ENCODE data around the gene SWAP70.
A peak's percentile ranks its signal among the peaks of the same experiment; 100 is the strongest.

Gene SWAP70

DNA sequence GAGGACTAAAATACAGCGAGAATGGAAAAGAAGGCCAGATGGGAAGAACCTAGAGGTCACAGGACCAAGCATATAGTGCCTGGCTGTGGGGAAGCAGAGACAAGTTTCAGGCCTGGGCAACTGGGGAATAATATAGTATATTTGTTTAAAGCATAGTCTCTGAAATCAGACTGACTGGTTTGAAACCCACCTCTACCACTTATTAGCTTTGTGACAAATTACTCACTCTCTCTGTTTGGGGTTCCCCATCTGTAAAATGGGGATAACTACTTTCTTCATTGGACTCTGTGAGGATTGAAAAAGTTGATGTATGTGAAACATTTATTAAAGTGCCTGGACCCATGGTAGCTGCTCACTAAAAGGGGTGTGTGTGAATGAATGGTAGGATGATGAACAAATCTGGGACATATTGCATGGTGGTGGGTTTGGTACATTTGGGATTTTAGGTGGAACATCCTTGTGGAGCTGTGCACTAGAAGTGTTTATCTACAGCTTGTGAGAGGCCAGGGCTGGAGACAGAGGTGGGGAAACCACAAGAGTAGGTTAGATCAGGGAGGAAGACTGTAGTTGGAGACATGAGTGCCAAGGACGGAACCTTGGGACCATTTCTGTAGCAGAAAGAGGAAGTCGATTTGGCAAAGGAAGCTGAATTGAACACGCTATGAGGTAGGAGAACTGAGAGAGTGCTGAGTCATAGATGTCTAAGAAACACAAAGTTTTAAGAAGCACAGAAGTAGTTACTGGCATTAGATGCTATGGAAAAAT lies 52.6 kb downstream of the SWAP70 start:
- Histone ChIP-seq H3K4me1 (peaks cover 3% of the 10 kb centered on the region), H2AFZ (no peak overlapping the region)
- TF ChIP-seq, protein P1, sequence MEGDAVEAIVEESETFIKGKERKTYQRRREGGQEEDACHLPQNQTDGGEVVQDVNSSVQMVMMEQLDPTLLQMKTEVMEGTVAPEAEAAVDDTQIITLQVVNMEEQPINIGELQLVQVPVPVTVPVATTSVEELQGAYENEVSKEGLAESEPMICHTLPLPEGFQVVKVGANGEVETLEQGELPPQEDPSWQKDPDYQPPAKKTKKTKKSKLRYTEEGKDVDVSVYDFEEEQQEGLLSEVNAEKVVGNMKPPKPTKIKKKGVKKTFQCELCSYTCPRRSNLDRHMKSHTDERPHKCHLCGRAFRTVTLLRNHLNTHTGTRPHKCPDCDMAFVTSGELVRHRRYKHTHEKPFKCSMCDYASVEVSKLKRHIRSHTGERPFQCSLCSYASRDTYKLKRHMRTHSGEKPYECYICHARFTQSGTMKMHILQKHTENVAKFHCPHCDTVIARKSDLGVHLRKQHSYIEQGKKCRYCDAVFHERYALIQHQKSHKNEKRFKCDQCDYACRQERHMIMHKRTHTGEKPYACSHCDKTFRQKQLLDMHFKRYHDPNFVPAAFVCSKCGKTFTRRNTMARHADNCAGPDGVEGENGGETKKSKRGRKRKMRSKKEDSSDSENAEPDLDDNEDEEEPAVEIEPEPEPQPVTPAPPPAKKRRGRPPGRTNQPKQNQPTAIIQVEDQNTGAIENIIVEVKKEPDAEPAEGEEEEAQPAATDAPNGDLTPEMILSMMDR (IDR thresholded peaks at IDR 0.05): no peak

DNA sequence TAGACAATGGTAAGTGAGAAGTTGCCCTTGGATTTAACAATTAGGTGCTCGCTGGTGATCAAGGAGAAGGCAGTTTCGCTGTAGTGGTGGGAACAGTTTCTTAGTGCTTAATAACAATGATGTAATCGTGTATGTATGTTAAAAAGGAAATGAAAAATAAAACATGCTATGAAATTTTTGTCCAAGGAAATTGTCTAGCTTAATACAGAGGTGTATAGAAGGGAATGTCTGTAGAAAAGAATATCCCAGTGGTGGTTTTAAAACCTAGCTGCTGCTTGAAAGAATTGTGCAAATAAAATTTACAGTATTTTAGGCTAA lies 53.1 kb downstream of the SWAP70 start:
- no peak overlapping the region for H2AFZ ChIP-seq
- no peaks in the 10 kb centered on the region for H3K9me3 ChIP-seq (ENCODE audit: control insufficient read depth, low read length)
- peaks cover under 1% of the 10 kb centered on the region for H3K4me1 ChIP-seq

More for the DNA sequence above, 52.6 kb downstream of the SWAP70 start:
- peak overlapping the region; percentile 45 for H3K27ac ChIP-seq
- H3K79me2 ChIP-seq: peaks cover 6% of the 10 kb centered on the region
- no peaks in the 10 kb centered on the region for H3K9me3 ChIP-seq (ENCODE audit: control insufficient read depth, low read length)
- H3K4me3 ChIP-seq (ENCODE audit: low read depth, low read length): no peak overlapping the region
- H3K4me2 ChIP-seq (ENCODE audit: low read length): no peak overlapping the region
- no peak overlapping the region for H3K9ac ChIP-seq
- H3K27me3 ChIP-seq (ENCODE audit: control insufficient read depth, insufficient read depth, low read length): no peaks in the 10 kb centered on the region
- no peaks in the 10 kb centered on the region for H3K36me3 ChIP-seq (ENCODE audit: control insufficient read depth, insufficient read depth, low read length)

DNA sequence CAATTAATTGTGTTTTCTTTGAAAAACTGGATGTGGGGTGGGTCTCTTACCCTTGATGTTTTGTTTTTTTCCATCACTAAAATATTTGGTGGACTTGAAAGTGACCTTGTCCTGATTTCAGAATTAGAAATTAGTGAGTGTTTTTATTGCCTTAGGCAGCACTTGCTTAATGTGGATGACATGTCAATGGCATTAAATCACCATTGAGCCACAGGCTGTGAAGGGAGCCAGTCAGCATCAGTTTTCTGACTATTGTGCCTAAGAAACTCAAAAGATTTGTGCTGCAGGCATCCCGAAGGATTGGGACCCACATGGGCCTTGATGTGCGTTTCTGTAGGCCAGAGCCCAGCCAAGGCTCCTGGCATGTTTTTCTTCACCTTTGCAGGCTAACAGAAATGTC lies 53.8 kb downstream of the SWAP70 start:
- Histone ChIP-seq H3K4me1 (no peaks in the 10 kb centered on the region), H3K36me3 (ENCODE audit: control insufficient read depth, insufficient read depth, low read length) (no peaks in the 10 kb centered on the region), H3K4me3 (ENCODE audit: low read depth, low read length) (no peak overlapping the region), H3K4me2 (ENCODE audit: low read length) (no peak overlapping the region), H3K9me3 (ENCODE audit: control insufficient read depth, low read length) (no peaks in the 10 kb centered on the region), H3K9ac (no peak overlapping the region), H3K27me3 (ENCODE audit: control insufficient read depth, insufficient read depth, low read length) (no peaks in the 10 kb centered on the region), H3K79me2 (peaks cover 4% of the 10 kb centered on the region), H3K27ac (peak overlapping the region; percentile 29), H2AFZ (no peak overlapping the region)
- TF ChIP-seq, protein P1 (IDR thresholded peaks at IDR 0.05): no peak

More for the DNA sequence above, 53.1 kb downstream of the SWAP70 start:
- Histone ChIP-seq H3K36me3 (ENCODE audit: control insufficient read depth, insufficient read depth, low read length) (no peaks in the 10 kb centered on the region), H3K27me3 (ENCODE audit: control insufficient read depth, insufficient read depth, low read length) (no peaks in the 10 kb centered on the region), H3K4me2 (ENCODE audit: low read length) (no peak overlapping the region), H3K9ac (no peak overlapping the region), H3K79me2 (peaks cover 4% of the 10 kb centered on the region), H3K27ac (peak overlapping the region; percentile 45), H3K4me3 (ENCODE audit: low read depth, low read length) (no peak overlapping the region)
- TF ChIP-seq, protein P1 (IDR thresholded peaks at IDR 0.05): no peak

DNA sequence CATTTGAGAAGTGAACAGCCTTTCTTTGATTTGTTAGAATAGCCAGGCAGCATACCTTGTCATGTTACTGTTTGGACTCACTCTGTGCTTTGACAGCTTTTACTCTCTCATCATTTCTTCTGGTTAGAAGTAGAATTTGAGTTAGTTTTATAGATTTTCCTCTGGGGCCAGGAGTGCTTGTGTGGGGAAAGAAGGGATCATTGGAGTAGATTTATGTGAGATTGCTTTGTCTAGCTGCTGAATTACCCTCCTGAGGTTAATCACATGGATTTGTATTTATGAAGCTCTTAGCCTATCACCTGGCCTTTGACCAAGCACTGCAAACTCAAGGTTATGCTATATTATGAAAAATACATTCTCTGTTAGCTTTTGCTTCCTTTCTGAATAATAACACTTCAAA lies 54.3 kb downstream of the SWAP70 start:
- Histone ChIP-seq H3K36me3 (ENCODE audit: control insufficient read depth, insufficient read depth, low read length) (no peaks in the 10 kb centered on the region), H3K4me3 (ENCODE audit: low read depth, low read length) (no peak overlapping the region), H3K9ac (no peak overlapping the region), H3K4me1 (no peaks in the 10 kb centered on the region), H3K9me3 (ENCODE audit: control insufficient read depth, low read length) (no peaks in the 10 kb centered on the region), H3K79me2 (peaks cover 4% of the 10 kb centered on the region), H3K4me2 (ENCODE audit: low read length) (no peak overlapping the region), H3K27me3 (ENCODE audit: control insufficient read depth, insufficient read depth, low read length) (no peaks in the 10 kb centered on the region), H2AFZ (no peak overlapping the region), H3K27ac (peak overlapping the region; percentile 29)
- TF ChIP-seq, protein P1 (IDR thresholded peaks at IDR 0.05): no peak

Measured in parathyroid adenoma (tissue), 2 donors.